ENCODE data around the gene NDUFA13. TPM values are rescaled to one million over a fixed set of nuclear protein-coding genes. Genes with fewer than 3 reads are reported as not detected.

NDUFA13 gene
- total RNA-seq, 1 donor from 2014 or later: 369 TPM

DNA sequence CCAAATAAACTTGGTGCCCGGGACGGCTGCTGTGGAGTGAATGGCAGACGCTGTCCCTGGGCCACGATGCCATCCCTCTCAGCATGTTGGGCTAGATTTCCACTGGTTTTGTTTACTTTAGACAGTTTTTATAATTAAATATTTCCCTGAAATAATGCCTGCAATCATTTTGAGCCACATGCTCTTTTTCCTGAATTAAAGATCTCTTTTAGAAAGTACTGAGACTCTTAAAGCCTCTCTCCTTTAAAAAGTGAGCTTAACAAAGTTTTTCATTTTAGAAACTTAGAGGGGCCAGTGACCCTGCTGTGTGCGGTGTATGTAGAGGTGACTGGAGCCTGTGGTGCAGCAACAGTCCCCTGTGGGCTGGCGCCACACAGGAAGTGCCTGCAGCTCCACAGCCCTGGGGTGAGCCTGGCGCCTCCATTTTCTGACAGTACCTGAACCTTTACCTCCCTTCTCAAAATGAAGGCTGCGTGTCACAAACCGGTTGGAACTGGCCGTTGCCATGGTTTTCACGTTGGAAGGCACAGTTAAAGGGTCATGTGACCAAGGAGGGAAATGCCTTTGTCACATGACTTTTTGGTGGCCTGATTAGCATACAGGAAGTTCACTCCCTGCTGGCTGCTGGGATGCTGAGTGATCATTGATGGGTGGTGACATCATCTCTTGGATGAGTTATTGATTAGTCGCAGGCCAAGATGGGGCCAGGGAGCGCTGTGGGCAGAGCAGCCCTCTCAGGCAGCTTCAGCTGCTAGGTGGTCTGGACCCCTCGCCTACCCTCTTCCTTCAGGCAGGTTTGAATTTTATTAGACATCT, 26.9 kb upstream of the NDUFA13 start:
- intact Hi-C loops (cut with micrococcal nuclease): loop anchor here (1.0 kb wide), 6 partner anchors 27 to 297 kb away; partner anchors contain the start of genes BORCS8, GATAD2A, MAU2 and NDUFA13

DNA sequence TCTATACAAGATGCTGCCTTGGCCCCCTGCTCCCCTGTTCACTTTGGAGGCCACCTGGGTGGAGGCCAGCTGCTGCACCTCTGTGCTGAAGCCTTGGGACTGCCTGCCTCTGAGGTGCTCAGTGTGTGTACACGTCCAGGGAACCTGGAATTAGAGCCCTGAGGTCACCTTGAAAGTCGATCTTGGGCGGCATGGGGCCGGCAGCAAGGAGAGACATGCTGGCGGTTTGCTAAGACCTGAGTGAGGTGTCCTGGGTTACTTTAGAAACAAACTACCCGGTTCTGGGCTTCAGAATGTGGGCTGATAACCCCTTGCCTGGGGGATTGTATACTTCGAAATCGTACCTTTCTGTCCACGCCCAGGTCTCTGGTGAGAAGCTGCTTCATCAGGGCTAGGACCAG, 26.2 kb upstream of the NDUFA13 start:
- intact Hi-C loops (cut with micrococcal nuclease): loop anchor here (1.0 kb wide), 8 partner anchors 26 to 344 kb away; partner anchors contain the start of genes BORCS8, GATAD2A, MAU2 and NDUFA13

DNA sequence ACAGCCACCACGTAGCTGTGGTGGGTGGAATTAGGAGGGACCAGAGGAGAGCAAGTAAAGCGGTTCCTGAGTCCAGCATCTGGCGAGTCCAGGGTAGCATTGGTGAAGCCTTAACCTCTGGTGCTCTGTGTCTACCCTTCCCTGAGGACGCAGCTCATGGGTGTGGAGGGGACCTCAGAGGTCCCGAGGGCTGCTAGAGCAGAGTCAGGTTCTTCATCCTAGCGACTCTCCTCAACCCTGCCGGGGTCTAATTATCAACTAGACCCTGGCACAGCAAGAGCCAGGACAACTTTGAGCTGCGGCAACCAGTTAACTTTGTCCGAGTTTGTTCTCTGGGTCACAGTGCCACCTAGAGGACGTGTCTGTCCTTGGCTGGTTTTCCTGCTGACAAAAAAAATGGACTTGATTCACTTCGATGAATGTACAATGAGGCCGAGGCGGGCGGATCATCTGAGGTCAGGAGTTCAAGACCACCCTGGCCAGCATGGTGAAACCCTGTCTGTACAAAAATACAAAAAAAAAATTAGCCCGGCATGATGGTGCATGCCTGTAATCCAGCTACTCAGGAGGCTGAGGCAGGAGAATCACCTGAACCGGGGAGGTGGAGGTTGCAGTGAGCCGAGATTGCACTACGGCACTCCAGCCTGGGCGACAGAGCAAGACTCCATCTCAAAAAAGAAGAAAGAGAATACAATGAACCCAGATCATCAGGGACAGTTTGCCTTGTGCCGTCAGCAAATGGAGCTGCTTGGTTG, 25.6 kb upstream of the NDUFA13 start:
- intact Hi-C loops (cut with micrococcal nuclease): loop anchor here (1.0 kb wide), 2 partner anchors 124 to 344 kb away; no protein-coding TSS in a partner anchor

- intact Hi-C loops (cut with micrococcal nuclease): no loop called here
Measured at GRCh38 chr19:19491321-19492025, 24.6 kb upstream of the NDUFA13 start.

- intact Hi-C loops (cut with micrococcal nuclease): no loop called here
Measured at GRCh38 chr19:19492026-19492610, 23.9 kb upstream of the NDUFA13 start.

DNA sequence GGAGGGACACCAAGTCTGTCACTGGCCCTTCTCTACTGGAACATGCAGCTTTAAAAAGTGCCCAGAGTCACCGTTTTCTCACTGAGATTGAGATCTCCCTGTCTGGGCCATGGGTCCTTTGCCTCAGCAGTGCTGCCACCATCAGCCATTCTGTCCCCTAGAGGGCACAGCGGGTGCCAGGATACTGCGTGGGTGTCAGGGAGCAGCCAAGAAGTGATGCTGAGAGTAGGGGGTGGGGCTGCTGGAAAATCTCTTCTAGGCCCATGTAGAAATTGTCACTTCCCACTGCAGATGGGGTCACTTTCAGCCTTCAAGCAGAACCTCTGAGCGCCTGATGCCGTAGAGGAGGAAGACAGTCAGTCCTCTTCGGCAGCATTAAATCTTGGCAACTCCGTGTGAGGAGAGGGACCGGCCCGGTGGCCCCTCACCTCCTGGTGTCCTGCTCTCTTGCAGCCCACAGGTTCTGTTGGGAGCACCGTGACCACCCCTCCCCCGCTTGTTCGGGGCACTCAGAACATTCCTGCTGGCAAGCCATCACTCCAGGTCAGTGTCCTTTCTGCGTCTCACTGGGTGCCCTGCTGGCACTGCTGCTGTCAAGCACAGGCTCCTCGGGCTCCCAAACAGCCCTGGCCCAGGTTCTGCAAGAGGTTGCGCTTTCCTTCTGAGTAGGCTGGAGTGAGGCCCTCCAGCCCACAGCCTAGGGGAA, 22.0 kb upstream of the NDUFA13 start:
- intact Hi-C loops (cut with micrococcal nuclease): no loop called here

DNA sequence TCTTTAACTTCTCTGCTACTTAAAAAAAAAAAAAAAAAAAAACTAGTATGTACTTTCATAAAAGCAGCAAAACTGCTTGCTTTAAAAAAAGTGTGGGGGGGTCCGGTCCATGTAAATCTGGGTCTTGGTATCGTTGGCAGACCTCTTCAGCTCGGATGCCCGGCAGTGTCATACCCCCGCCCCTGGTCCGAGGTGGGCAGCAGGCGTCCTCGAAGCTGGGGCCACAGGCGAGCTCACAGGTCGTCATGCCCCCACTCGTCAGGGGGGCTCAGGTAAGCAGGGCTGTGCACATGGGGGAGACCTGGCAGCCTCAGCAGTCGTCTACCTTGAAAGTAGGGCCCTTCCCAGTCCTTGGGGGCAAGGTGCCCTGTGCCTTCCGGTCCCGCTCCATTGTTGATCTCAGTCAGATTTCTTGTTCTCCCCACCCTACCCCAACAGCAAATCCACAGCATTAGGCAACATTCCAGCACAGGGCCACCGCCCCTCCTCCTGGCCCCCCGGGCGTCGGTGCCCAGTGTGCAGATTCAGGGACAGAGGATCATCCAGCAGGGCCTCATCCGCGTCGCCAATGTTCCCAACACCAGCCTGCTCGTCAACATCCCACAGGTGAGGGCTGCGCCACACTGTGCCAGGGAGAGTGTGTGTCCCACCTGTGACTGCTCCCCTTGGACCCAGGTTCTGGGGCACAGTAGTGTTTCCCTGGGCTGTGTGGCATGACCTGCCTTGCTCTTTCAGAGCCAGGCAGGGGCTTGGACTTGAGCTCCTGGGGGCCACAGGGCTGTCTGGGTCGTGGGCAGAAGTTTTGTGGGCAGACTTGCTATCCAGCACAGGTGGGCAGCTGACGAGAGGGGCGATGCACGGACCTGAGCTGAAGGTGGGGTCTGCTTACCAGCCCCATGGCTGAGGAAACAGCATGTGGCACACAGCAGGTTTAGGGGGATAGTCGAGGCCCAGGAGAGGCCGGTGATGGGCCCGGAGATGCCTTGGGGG, 20.1 kb upstream of the NDUFA13 start:
- intact Hi-C loops (cut with micrococcal nuclease): no loop called here

DNA sequence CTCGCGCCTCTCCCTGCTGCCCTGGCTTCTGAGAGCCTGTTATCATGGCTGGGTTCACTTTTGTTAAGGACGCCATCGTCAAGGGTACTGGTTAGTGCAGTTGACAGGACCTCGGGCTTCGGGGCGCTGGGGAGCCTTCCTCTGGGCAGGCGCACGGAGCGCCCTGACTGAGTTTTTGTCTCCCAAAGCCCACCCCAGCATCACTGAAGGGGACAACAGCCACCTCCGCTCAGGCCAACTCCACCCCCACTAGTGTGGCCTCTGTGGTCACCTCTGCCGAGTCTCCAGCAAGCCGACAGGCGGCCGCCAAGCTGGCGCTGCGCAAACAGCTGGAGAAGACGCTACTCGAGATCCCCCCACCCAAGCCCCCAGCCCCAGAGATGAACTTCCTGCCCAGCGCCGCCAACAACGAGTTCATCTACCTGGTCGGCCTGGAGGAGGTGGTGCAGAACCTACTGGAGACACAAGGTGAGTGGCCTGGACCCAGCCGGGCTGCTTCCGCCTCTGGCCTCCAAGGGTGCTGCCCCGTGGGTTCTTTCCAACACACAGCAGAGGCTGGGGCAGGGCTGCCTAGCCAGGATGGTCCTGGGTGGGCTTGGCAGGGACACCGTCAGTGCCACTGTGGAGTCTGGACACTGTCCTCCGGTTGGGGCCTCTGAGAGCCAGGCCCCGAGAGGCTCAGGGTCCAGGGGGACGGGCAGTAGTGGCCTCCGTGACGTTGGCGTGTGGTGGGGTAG, 17.6 kb upstream of the NDUFA13 start:
- intact Hi-C loops (cut with micrococcal nuclease): no loop called here

GRCh38 chr19:19499272-19499995, 16.6 kb upstream of the NDUFA13 start:
- intact Hi-C loops (cut with micrococcal nuclease): no loop called here

GRCh38 chr19:19500975-19501644, 14.9 kb upstream of the NDUFA13 start:
- intact Hi-C loops (cut with micrococcal nuclease): no loop called here

- intact Hi-C loops (cut with micrococcal nuclease): no loop called here
Measured at GRCh38 chr19:19501798-19502197, 14.2 kb upstream of the NDUFA13 start.

GRCh38 chr19:19502281-19502680, 13.7 kb upstream of the NDUFA13 start:
- intact Hi-C loops (cut with micrococcal nuclease): no loop called here

GRCh38 chr19:19502808-19503602, 13.0 kb upstream of the NDUFA13 start:
- intact Hi-C loops (cut with micrococcal nuclease): no loop called here

DNA sequence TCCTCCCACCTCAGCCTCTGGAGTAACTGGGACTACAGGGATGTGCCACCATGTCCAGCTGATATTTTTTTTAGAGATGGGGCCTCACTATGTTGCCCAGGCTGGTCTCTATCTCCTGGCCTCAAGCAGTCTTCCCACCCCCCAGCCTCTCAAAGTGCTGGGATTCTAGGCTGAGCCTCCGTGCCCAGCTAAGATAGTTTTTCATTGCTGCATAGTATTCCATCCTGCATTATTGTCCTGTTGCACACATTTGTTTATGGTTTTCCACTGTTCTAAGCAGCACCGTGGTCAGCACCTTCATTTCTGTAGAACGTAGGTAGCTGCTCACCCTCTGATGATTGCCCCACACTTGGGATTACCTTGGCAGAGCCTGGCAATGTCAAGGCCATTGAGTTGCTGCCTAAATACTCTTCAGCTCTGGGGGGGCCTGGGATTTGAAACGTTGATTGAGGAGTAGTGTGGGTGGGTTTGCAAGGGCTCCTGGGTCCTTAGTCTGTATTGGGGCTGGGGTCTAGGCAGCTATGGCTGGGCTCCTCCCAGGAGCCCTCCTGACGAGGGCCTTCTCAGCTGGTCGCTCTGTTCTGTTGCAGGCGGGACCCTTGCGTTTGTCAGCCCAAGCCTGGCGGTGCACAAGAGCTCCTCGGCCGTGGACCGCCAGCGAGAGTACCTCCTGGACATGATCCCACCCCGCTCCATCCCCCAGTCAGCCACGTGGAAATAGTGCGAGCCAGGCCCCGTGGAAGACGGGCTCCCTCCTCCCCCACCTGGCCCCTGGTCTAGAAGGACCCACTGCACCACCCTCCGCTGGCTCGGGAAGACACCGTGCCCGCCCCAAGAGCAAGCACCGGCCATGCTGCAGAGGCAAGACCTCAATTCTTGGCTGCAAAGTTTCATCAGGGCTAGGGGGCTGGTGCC, 11.0 kb upstream of the NDUFA13 start:
- intact Hi-C loops (cut with micrococcal nuclease): no loop called here

GRCh38 chr19:19505669-19506326, 10.2 kb upstream of the NDUFA13 start:
- intact Hi-C loops (cut with micrococcal nuclease): no loop called here
